ENCODE measurements around the gene PHRF1. TPM values are rescaled to one million over a fixed set of nuclear protein-coding genes. Genes with fewer than 3 reads are reported as not detected.

The PHRF1 gene
- total RNA-seq, 1 experiment from 2014 or later, result 45.5 TPM

GRCh38 chr11:574632-575312, 1.5 kb upstream of the PHRF1 start:
- ChIA-PET CTCF (interaction anchor here (1.4 kb wide), 1 partner anchor 127 kb away, joined by 4 read pairs; no protein-coding TSS in a partner anchor), RAD21 (ENCODE audit: low non-redundant PET in 1 of 2, low total read pairs in 2 of 2, uncharacterized antibody in 2 of 2, unreplicated experiment in 2 of 2) (no interaction called here), POLR2A (no interaction called here)
- peak overlapping the region; percentile 82 for H3K9ac ChIP-seq (ENCODE audit: low read length)
- ATAC-seq (peak; percentile 1; the same call in 1 of the 2 replicates), DNase-seq (ENCODE audit: low read depth, low spot score) (no peak)
- H3K4me1 ChIP-seq (ENCODE audit: control insufficient read depth in 1 of 2, insufficient read depth in 2 of 2, low read length in 2 of 2), result peaks cover 16 to 39% of the 10 kb centered on the region in 2 experiments
- peaks cover 34% of the 10 kb centered on the region for H3K79me2 ChIP-seq (ENCODE audit: insufficient read depth, low read length)
- no peaks in the 10 kb centered on the region for H3K9me2 ChIP-seq (ENCODE audit: insufficient read depth)
- H2AFZ ChIP-seq (ENCODE audit: low read depth, low read length, poor library complexity, severe bottlenecking), result no peak overlapping the region
- peak overlapping the region; percentile 98 for H3K4me2 ChIP-seq (ENCODE audit: low read length)
- H3K27ac ChIP-seq (ENCODE audit: low read depth, low read length), result peak overlapping the region; percentile 90; the same call in 1 of the 2 replicates
- H3K36me3 ChIP-seq (ENCODE audit: control insufficient read depth in 1 of 2, insufficient read depth in 2 of 2, low read length in 2 of 2), result peaks cover 0 to 8% of the 10 kb centered on the region in 2 experiments; a peak in 1 of 4 replicates
- no peaks in the 10 kb centered on the region for H3K9me3 ChIP-seq (ENCODE audit: control insufficient read depth in 1 of 2, insufficient read depth in 1 of 2, low read depth in 1 of 2, low read length in 2 of 2)
- TF ChIP-seq CTCF (IDR thresholded peaks at IDR 0.05 in 2 of 3, conservative IDR thresholded peaks at IDR 0.05 in 1 of 3; ENCODE audit: borderline replicate concordance in 1 of 3, insufficient read depth in 1 of 3, low read depth in 2 of 3, low read length in 2 of 3), result no peak
- no peak for TF ChIP-seq ATF3 (IDR thresholded peaks at IDR 0.05)
- no peak for TF ChIP-seq ZFX (IDR thresholded peaks at IDR 0.05)
- no peak for TF ChIP-seq RAD21 (IDR thresholded peaks at IDR 0.05; ENCODE audit: low read depth)
- TF ChIP-seq MAX (IDR thresholded peaks at IDR 0.05), result no peak
- TF ChIP-seq SP1 (IDR thresholded peaks at IDR 0.05; ENCODE audit: low read depth), result no peak
- TF ChIP-seq EGR1 (IDR thresholded peaks at IDR 0.05; ENCODE audit: low read depth), result no peak
- TF ChIP-seq TCF7L2 (IDR thresholded peaks at IDR 0.05; ENCODE audit: borderline replicate concordance, extremely low read depth, insufficient read depth, insufficient read length), result no peak
- TF ChIP-seq POLR2AphosphoS5 (IDR thresholded peaks at IDR 0.05; ENCODE audit: low read depth, low read length), result no peak
- H3K4me3 ChIP-seq (replicated peaks in 1 of 2; ENCODE audit: low read depth in 1 of 2, low read length in 2 of 2), result peak overlapping the region; percentile 62 to 86
- no peaks in the 10 kb centered on the region; the same call in 1 of the 2 replicates for H4K20me1 ChIP-seq (ENCODE audit: insufficient read depth)
- no TSS peak for BruUV-seq (replicated peaks)
- no peaks in the 10 kb centered on the region for H3K27me3 ChIP-seq (ENCODE audit: insufficient read depth, low read length)
- intact Hi-C loops (cut with micrococcal nuclease), result no loop called here

Data from HCT116 (cell line).